Neural cell (in vitro differentiated cells): ENCODE measurements around the gene B4GALT2. TPM values are rescaled to one million over a fixed set of nuclear protein-coding genes. Genes with fewer than 3 reads are reported as not detected.

Source experiments
- H2AFZ ChIP-seq: fragments of 200-600, 300-800 bp; sonication (generic), shearing (Covaris generic); 2 replicates; pipeline ENCODE4 v1.6.0; 2014; ENCODE audit warnings: low read depth, mild to moderate bottlenecking, antibody characterized with exemption, low read length, moderate library complexity
- H3F3A ChIP-seq: fragments of 200-600 bp; shearing (Covaris generic); 2 replicates; pipeline ENCODE4 v1.6.1; 2016; ENCODE audit warnings: mild to moderate bottlenecking, moderate library complexity, mixed read lengths, antibody characterized with exemption, low read length; ENCODE audit not compliant: insufficient read depth, poor library complexity, severe bottlenecking
- H3K27ac ChIP-seq: fragments of 200-600, 300-800 bp; sonication (generic), shearing (Covaris generic); 2 replicates; pipeline ENCODE4 v1.5.1; 2014; ENCODE audit warnings: mild to moderate bottlenecking, low read length, moderate library complexity
- H3K27me3 ChIP-seq: fragments of 300-800, 200-600 bp; sonication (generic), shearing (Covaris generic); 2 replicates; pipeline ENCODE4 v1.6.0; 2014; ENCODE audit warnings: mild to moderate bottlenecking, low read depth, low read length, moderate library complexity; ENCODE audit not compliant: insufficient read depth
- H3K36me3 ChIP-seq: fragments of 300-800, 200-600 bp; sonication (generic), shearing (Covaris generic); 2 replicates; pipeline ENCODE4 v1.5.1; 2014; ENCODE audit warnings: mild to moderate bottlenecking, antibody characterized with exemption, low read length, moderate library complexity; ENCODE audit not compliant: insufficient read depth
- H3K4me2 ChIP-seq: fragments of 300-800, 200-600 bp; sonication (generic), shearing (Covaris generic); 2 replicates; pipeline ENCODE4 v1.6.0; 2014; ENCODE audit warnings: mild to moderate bottlenecking, low read length
- H3K4me3 ChIP-seq: fragments of 300-800, 200-600 bp; sonication (generic), shearing (Covaris generic); 2 replicates; pipeline ENCODE4 v1.5.1; 2014; ENCODE audit warnings: mild to moderate bottlenecking, low read length, moderate library complexity
- H3K79me2 ChIP-seq: fragments of 200-600 bp; shearing (Covaris generic); replicated peaks from 2 replicates; pipeline ENCODE4 v1.6.0; 2014; ENCODE audit warnings: mild to moderate bottlenecking, low read length, moderate library complexity; ENCODE audit not compliant: insufficient read depth
- H3K9ac ChIP-seq: fragments of 300-800, 200-600 bp; sonication (generic), shearing (Covaris generic); 2 replicates; pipeline ENCODE4 v1.6.1; 2016; ENCODE audit warnings: mild to moderate bottlenecking, low read length, mixed read lengths
- H3K9me2 ChIP-seq: fragments of 200-600 bp; shearing (Covaris generic); 2 replicates; pipeline ENCODE4 v1.6.1; 2016; ENCODE audit warnings: mild to moderate bottlenecking, low read length, mixed read lengths; ENCODE audit not compliant: insufficient read depth
- H3K9me3 ChIP-seq: fragments of 200-600, 300-800 bp; sonication (generic), shearing (Covaris generic); 2 replicates; pipeline ENCODE4 v1.6.1; 2016; ENCODE audit warnings: mild to moderate bottlenecking, mixed run types, low read length, moderate library complexity, mixed read lengths
- H4K20me1 ChIP-seq: fragments of 200-600 bp; shearing (Covaris generic); 2 replicates; pipeline ENCODE4 v1.6.1; 2016; ENCODE audit warnings: mild to moderate bottlenecking, mixed run types; ENCODE audit not compliant: insufficient read depth
- CTCF ChIP-seq: fragments of 450-650 bp; IDR thresholded peaks from 2 replicates; pipeline ENCODE4 v1.5.1; 2014; ENCODE audit warnings: antibody characterized with exemption, mild to moderate bottlenecking, moderate library complexity; ENCODE audit not compliant: poor library complexity, severe bottlenecking
- EP300 ChIP-seq: fragments of 450-650 bp; conservative IDR thresholded peaks from 2 replicates; pipeline ENCODE4 v1.6.1; 2014; ENCODE audit warnings: antibody characterized with exemption, mild to moderate bottlenecking, moderate library complexity; ENCODE audit not compliant: poor library complexity, severe bottlenecking
- EZH2 ChIP-seq: fragments of 200-600, 300-800 bp; shearing (Covaris generic), sonication (generic); IDR thresholded peaks from 2 replicates; pipeline ENCODE4 v1.6.1; 2014; ENCODE audit warnings: antibody characterized with exemption, low read length, borderline replicate concordance, mild to moderate bottlenecking; ENCODE audit not compliant: insufficient read depth, poor library complexity, severe bottlenecking
- MXI1 ChIP-seq: fragments of 450-650 bp; conservative IDR thresholded peaks from 2 replicates; pipeline ENCODE4 v1.6.1; 2014; ENCODE audit warnings: antibody characterized with exemption, mild to moderate bottlenecking; ENCODE audit not compliant: poor library complexity, severe bottlenecking
- POLR2AphosphoS5 ChIP-seq: IDR thresholded peaks from 2 replicates; pipeline ENCODE4 v1.6.1; 2012
- RAD21 ChIP-seq: fragments of 450-650 bp; conservative IDR thresholded peaks from 2 replicates; pipeline ENCODE4 v1.6.1; 2014; ENCODE audit warnings: antibody characterized with exemption, mild to moderate bottlenecking, moderate library complexity
- REST ChIP-seq: IDR thresholded peaks from 2 replicates; pipeline ENCODE4 v1.6.1; 2012; ENCODE audit warnings: borderline replicate concordance
- SMC3 ChIP-seq: fragments of 450-650 bp; conservative IDR thresholded peaks from 2 replicates; pipeline ENCODE4 v1.6.1; 2014; ENCODE audit warnings: antibody characterized with exemption, mild to moderate bottlenecking, moderate library complexity; ENCODE audit not compliant: poor library complexity
- TAF1 ChIP-seq: IDR thresholded peaks from 2 replicates; pipeline ENCODE4 v1.6.1; 2012; ENCODE audit warnings: low read depth
- polyA plus RNA-seq: library from polyadenylated mRNA; depleted of rRNA; stranded (reverse); fragments of >200 nt; gene quantifications from 2 replicates; pipeline ENCODE4 v1.2.3, GENCODE V29; 2014

The B4GALT2 gene
- polyA plus RNA-seq, 1 donor from 2014 or later, result 129 TPM

DNA sequence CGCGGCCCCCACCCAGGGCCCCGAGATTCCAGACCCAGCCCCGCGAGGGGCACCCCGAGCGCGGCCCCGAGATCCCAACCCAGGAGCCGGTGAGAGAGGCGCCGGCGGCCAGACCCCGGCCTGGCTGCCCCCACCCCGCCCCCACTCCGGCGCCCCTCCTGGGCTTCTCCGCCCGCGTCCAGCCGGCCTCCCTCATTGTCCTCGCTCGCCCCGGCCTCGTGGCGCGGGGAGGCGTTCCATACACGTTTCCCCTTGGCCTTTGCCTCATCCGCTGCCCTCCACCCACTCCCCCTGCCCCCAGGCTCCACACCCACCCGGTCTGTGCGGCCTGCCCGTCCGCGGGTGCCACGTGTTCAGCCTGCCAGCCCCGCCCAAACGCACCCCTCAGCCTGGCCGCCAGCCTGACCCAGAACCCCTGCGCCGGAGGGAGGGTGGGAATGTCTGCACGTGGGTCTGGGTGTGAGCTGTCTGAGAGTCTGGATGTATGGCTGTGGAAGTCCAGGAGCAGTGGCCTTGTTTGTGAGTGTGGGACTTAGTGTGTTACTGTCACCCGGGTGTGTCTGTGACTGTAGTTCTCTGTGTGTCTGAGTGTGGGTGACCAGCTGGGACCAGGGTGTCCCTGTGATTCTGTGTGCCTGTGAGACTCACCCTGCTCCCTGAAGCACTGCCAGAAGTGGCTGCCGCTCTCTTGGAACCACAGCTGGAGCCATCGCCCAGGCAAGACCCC, 681 bp downstream of the B4GALT2 start:
- H3F3A ChIP-seq, result no peaks in the 10 kb centered on the region
- no peaks in the 10 kb centered on the region for H3K9me3 ChIP-seq
- H3K36me3 ChIP-seq, result no peaks in the 10 kb centered on the region
- H2AFZ ChIP-seq, result peak overlapping the region; percentile 6
- peaks cover 3% of the 10 kb centered on the region for H4K20me1 ChIP-seq
- TF ChIP-seq MXI1, result peak; percentile 91
- peak; percentile 21 for TF ChIP-seq SMC3
- TF ChIP-seq POLR2AphosphoS5, result peak; percentile 1
- TF ChIP-seq EZH2, result no peak
- peak overlapping the region; percentile 77 for H3K9ac ChIP-seq
- peak overlapping the region; percentile 96 for H3K4me2 ChIP-seq
- H3K27me3 ChIP-seq, result no peaks in the 10 kb centered on the region
- no peaks in the 10 kb centered on the region for H3K9me2 ChIP-seq
- no peak overlapping the region for H3K27ac ChIP-seq
- peak overlapping the region; percentile 91 for H3K4me3 ChIP-seq
- H3K79me2 ChIP-seq, result peaks cover 40% of the 10 kb centered on the region

DNA sequence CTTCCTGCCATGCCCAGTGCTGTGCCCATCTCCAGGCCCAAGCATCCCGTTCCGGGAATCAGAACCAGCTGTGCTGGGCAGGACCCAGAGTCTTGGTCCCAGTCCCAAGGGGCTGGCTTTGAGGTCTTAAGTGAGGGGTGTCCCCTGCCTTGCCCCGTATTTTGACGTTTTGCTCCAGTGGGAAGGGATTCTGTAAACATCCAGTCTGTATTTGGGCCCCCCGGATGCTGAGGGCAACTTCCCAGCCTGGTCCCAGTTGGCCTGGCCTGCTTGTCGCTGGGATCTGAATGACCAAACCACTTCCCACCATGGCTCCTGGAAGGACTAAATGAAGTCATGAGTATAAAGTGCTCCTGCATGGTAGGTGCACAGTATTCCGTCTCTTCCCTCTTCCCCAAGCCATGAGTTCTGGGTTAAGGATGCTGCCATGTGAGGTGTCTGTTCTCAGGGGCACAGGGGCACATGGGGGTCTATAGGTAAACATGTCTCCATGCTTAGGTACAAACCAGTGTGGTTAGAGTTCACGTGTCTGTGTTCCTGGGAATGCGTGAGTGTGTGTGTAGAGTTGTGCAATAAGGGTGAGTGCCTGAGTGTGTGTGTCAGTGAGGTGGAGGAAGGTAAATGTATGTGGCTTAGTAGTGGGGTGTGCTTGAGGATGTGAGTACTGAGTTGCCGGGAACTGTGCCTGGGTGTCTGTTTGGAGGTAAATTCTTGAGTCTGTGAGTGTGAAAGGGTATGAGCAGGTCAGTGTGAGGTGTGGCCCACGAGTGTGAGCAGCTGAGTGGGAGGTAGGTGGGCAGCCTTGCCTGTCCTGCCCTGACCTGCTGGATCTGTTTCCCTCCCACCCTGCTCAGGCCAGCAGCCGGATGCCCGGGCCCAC, 1.5 kb downstream of the B4GALT2 start:
- no peaks in the 10 kb centered on the region for H3K9me3 ChIP-seq
- no peaks in the 10 kb centered on the region for H3K36me3 ChIP-seq
- peak overlapping the region; percentile 91 for H3K4me3 ChIP-seq
- H4K20me1 ChIP-seq, result peaks cover 2% of the 10 kb centered on the region
- H3K27ac ChIP-seq, result no peak overlapping the region
- H3K4me2 ChIP-seq, result peak overlapping the region; percentile 96
- no peak overlapping the region for H2AFZ ChIP-seq
- H3K9me2 ChIP-seq, result no peaks in the 10 kb centered on the region
- H3K9ac ChIP-seq, result peak overlapping the region; percentile 77
- no peaks in the 10 kb centered on the region for H3F3A ChIP-seq
- no peak for TF ChIP-seq TAF1
- TF ChIP-seq RAD21, result no peak
- TF ChIP-seq EZH2, result no peak
- TF ChIP-seq POLR2AphosphoS5, result no peak
- no peak for TF ChIP-seq MXI1
- no peak for TF ChIP-seq EP300
- no peak for TF ChIP-seq REST
- no peak for TF ChIP-seq CTCF
- TF ChIP-seq SMC3, result no peak
- peaks cover 34% of the 10 kb centered on the region for H3K79me2 ChIP-seq
- no peaks in the 10 kb centered on the region for H3K27me3 ChIP-seq
